ENCODE results near the gene WNT9B. TPM values are rescaled to one million over a fixed set of nuclear protein-coding genes. Genes with fewer than 3 reads are reported as not detected.

Gene WNT9B
- total RNA-seq, 2 experiments from 2014 or later = not detected

- H3K9me3 Mint-ChIP-seq = peaks cover 12% of the 10 kb centered on the region
- POLR2A ChIA-PET = no interaction called here
- no peak overlapping the region for H3K27ac Mint-ChIP-seq
- DNase-seq = no peak
- no peaks in the 10 kb centered on the region for H3K36me3 Mint-ChIP-seq (ENCODE audit: low read depth)
- H3K4me3 Mint-ChIP-seq = no peak overlapping the region
- CTCF ChIA-PET = no interaction called here
- peaks cover 45% of the 10 kb centered on the region for H3K27me3 Mint-ChIP-seq
- H3K4me1 Mint-ChIP-seq = peaks cover 8% of the 10 kb centered on the region
Measured at GRCh38 chr17:46847204-46848191, 3.9 kb upstream of the WNT9B start.

DNA sequence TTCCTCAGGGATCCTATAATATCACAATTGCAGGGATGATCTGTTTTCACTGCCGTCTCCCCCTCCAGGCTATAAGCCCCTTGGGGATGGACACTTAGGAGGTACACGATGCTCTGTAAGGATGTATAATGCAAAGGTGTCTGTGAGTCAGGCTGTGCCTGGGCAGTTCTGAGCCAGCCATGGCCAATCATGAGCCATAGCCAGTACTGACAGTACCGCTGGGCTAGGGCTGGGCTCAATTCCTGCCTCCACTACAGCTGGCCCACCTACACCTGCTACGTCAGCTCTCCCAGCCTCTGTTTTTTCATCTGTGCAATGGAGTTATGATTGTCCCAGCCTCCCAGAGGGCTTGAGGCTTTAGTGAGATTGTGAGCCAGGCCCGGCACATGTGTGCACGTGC is 2.8 kb upstream of the WNT9B start:
- no peak for DNase-seq
- no peaks in the 10 kb centered on the region for H3K36me3 Mint-ChIP-seq (ENCODE audit: low read depth)
- no peak overlapping the region for H3K4me3 Mint-ChIP-seq
- POLR2A ChIA-PET = no interaction called here
- H3K4me1 Mint-ChIP-seq = peaks cover 9% of the 10 kb centered on the region
- no peak overlapping the region for H3K27ac Mint-ChIP-seq
- CTCF ChIA-PET = interaction anchor here (0.7 to 0.9 kb wide), 2 partner anchors 10 to 143 kb away, joined by 3 read pairs; no protein-coding TSS in a partner anchor
- peaks cover 2% of the 10 kb centered on the region for H3K9me3 Mint-ChIP-seq
- peaks cover 47% of the 10 kb centered on the region for H3K27me3 Mint-ChIP-seq

DNA sequence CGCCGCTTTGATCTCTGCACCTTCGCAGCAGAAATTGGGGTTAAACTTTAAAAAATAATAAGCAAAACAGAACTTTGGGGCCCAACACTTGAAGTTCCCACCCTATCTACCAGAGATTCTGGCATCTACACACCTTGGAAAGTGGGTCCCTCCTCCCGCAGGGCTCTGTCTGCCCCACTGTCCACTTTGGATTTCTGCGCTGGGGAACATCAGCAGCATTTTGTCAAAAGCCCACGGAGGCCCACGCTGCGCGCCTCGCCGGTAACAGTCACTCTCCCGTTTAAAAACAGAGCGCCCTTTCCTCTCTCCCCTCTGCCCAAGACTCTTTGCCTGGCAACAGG is 725 bp upstream of the WNT9B start:
- H3K4me3 Mint-ChIP-seq = no peak overlapping the region
- no peaks in the 10 kb centered on the region for H3K9me3 Mint-ChIP-seq
- H3K27ac Mint-ChIP-seq = no peak overlapping the region
- peaks cover 9% of the 10 kb centered on the region for H3K4me1 Mint-ChIP-seq
- ChIA-PET POLR2A (no interaction called here), CTCF (no interaction called here)
- H3K27me3 Mint-ChIP-seq = peaks cover 53% of the 10 kb centered on the region
- no peaks in the 10 kb centered on the region for H3K36me3 Mint-ChIP-seq (ENCODE audit: low read depth)
- no peak for DNase-seq

- H3K9me3 Mint-ChIP-seq = no peaks in the 10 kb centered on the region
- no peak overlapping the region for H3K4me3 Mint-ChIP-seq
- CTCF ChIA-PET = interaction anchor here (1.0 kb wide), 1 partner anchor 10 kb away, joined by 3 read pairs; no protein-coding TSS in a partner anchor
- POLR2A ChIA-PET = no interaction called here
- peaks cover 9% of the 10 kb centered on the region for H3K4me1 Mint-ChIP-seq
- H3K36me3 Mint-ChIP-seq (ENCODE audit: low read depth) = no peaks in the 10 kb centered on the region
- no peak for DNase-seq
- no peak overlapping the region for H3K27ac Mint-ChIP-seq
- peaks cover 55% of the 10 kb centered on the region for H3K27me3 Mint-ChIP-seq
Measured at GRCh38 chr17:46853896-46854444, 2.6 kb downstream of the WNT9B start.

- H3K36me3 Mint-ChIP-seq (ENCODE audit: low read depth) = no peaks in the 10 kb centered on the region
- H3K9me3 Mint-ChIP-seq = no peaks in the 10 kb centered on the region
- H3K4me1 Mint-ChIP-seq = peaks cover 9% of the 10 kb centered on the region
- H3K27me3 Mint-ChIP-seq = peaks cover 52% of the 10 kb centered on the region
- H3K4me3 Mint-ChIP-seq = no peak overlapping the region
- H3K27ac Mint-ChIP-seq = no peak overlapping the region
- ChIA-PET CTCF (no interaction called here), POLR2A (no interaction called here)
- no peak for DNase-seq
Measured at GRCh38 chr17:46854515-46854914, 3.1 kb downstream of the WNT9B start.

DNA sequence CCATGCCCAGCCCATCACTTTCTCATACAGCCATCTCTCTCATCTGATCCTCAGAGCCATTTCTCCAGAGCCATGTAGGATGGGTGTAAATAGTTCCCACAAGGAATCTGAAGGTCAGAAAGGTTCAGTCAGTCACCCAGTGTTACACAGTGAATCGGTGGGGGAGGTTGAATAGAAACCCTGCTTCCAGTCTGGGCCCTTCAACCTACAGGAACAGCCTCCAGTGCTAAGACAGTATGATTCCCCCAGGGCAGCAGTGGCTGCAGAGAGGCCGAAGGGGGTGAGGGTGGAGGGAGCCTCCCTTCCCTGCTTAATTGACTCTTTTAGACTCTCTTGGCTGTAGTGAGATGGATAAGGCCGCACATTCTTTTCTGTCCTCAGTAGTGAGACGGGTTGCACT is 3.6 kb downstream of the WNT9B start:
- Mint-ChIP-seq H3K27me3 (peaks cover 50% of the 10 kb centered on the region), H3K4me3 (no peak overlapping the region), H3K27ac (no peak overlapping the region), H3K4me1 (peaks cover 9% of the 10 kb centered on the region), H3K9me3 (no peaks in the 10 kb centered on the region), H3K36me3 (ENCODE audit: low read depth) (no peaks in the 10 kb centered on the region)
- DNase-seq = no peak
- ChIA-PET POLR2A (no interaction called here), CTCF (no interaction called here)

- POLR2A ChIA-PET = no interaction called here
- DNase-seq = no peak
- H3K4me1 Mint-ChIP-seq = peaks cover under 1% of the 10 kb centered on the region
- H3K4me3 Mint-ChIP-seq = no peak overlapping the region
- H3K27me3 Mint-ChIP-seq = peaks cover 28% of the 10 kb centered on the region
- CTCF ChIA-PET = no interaction called here
- H3K36me3 Mint-ChIP-seq (ENCODE audit: low read depth) = no peaks in the 10 kb centered on the region
- H3K9me3 Mint-ChIP-seq = no peaks in the 10 kb centered on the region
- H3K27ac Mint-ChIP-seq = no peak overlapping the region
Measured at GRCh38 chr17:46857600-46857999, 6.2 kb downstream of the WNT9B start.

DNA sequence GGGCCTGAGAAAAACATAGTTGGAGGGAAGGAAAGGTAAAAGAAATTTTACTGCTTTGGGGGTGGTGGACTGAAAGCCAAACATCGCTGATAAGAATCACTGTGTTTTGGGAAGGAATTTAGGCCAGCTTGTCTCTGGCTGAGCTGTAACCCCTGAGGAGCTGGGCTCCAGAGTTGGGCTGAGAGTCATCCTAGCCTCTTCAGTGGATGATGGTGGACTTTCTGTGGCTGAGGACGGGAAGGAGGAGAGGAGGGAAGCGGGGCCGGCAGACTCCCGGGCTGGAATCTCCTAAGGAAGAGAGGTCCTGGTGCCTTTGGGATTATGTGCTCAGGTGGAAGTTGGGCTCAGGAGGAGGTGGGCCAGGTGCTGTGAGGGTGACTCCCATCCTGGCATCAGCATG is 8.6 kb downstream of the WNT9B start:
- no peak overlapping the region for H3K27ac Mint-ChIP-seq
- no peak for DNase-seq
- ChIA-PET POLR2A (no interaction called here), CTCF (interaction anchor here (0.8 kb wide), 1 partner anchor 11 kb away, joined by 4 read pairs; no protein-coding TSS in a partner anchor)
- no peak overlapping the region for H3K4me3 Mint-ChIP-seq
- H3K9me3 Mint-ChIP-seq = no peaks in the 10 kb centered on the region
- no peaks in the 10 kb centered on the region for H3K36me3 Mint-ChIP-seq (ENCODE audit: low read depth)
- H3K4me1 Mint-ChIP-seq = peaks cover 1% of the 10 kb centered on the region
- H3K27me3 Mint-ChIP-seq = peaks cover 23% of the 10 kb centered on the region

- Mint-ChIP-seq H3K4me3 (no peak overlapping the region), H3K27me3 (peaks cover 12% of the 10 kb centered on the region), H3K27ac (no peak overlapping the region), H3K4me1 (peaks cover 5% of the 10 kb centered on the region), H3K36me3 (ENCODE audit: low read depth) (no peaks in the 10 kb centered on the region), H3K9me3 (no peaks in the 10 kb centered on the region)
- DNase-seq = no peak
- CTCF ChIA-PET = no interaction called here
- POLR2A ChIA-PET = no interaction called here
Measured at GRCh38 chr17:46862949-46863348, 11.6 kb downstream of the WNT9B start.

DNA sequence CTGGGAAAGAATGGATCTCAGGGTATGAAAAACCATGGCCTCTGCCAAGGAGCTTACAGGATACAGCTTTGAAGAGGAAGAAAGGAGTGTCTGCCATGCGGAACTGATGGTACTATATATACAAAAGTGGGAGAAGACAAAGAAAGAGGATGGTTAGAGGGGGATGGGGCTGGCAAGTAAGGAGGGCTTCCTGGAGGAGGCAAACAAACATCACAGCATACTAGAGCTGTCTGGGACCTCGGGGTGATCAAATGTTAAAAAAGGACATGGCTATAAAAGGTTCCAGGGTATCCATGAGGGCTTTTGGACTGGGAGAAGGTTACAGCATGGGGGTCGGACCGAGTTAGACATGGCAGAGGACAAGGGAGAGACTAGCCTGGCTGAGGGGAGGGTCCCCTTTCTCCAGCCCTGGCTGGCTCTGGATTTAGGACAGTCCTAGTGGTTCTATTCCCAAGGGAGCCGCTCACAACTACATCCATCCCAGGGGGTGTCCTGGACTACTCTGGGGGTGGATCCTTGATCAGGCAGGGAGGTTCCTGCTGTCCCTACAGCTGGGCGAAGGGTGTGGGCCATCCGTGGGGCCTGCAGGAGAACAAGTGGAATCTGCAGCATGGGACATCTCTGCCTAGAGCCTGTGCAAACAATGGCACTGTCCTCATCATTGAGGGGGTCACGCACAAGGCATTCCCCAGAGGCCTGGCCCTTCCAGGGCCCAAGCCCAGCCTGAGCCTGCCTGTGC is 12.2 kb downstream of the WNT9B start:
- no peak for DNase-seq
- CTCF ChIA-PET = no interaction called here
- Mint-ChIP-seq H3K27me3 (peaks cover 12% of the 10 kb centered on the region), H3K27ac (no peak overlapping the region), H3K9me3 (no peaks in the 10 kb centered on the region), H3K4me3 (no peak overlapping the region), H3K36me3 (ENCODE audit: low read depth) (no peaks in the 10 kb centered on the region), H3K4me1 (peaks cover 5% of the 10 kb centered on the region)
- POLR2A ChIA-PET = no interaction called here

DNA sequence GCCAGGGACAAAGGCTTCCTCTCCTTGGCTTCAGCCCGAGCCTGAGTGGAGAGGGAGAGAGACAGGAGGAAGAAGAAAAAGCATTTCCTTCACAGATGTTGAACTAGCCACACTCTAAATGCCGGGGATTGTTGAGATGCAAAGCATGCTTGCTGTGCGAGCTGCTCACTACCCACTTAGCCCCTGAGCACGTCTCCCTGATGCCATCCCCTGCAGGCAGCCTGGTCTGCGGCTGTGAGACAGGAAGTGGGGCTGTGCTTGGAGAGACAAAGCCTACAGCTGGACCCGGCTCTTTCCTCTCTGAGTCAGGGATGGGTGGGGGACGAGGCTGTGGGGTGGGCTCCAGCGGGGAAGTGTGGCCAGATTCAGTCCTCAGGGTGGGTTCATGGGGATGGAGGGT is 13.7 kb downstream of the WNT9B start:
- CTCF ChIA-PET = no interaction called here
- H3K4me3 Mint-ChIP-seq = no peak overlapping the region
- POLR2A ChIA-PET = no interaction called here

GRCh38 chr17:46866325-46866724 is 14.9 kb downstream of the WNT9B start:
- no peak overlapping the region for H3K27ac Mint-ChIP-seq
- H3K4me1 Mint-ChIP-seq = peaks cover 5% of the 10 kb centered on the region
- H3K4me3 Mint-ChIP-seq = no peak overlapping the region
- DNase-seq = no peak
- peaks cover 12% of the 10 kb centered on the region for H3K27me3 Mint-ChIP-seq
- POLR2A ChIA-PET = no interaction called here
- CTCF ChIA-PET = no interaction called here
- H3K36me3 Mint-ChIP-seq (ENCODE audit: low read depth) = no peaks in the 10 kb centered on the region
- no peaks in the 10 kb centered on the region for H3K9me3 Mint-ChIP-seq

More for the DNA sequence above, 13.7 kb downstream of the WNT9B start:
- H3K27me3 Mint-ChIP-seq = peaks cover 12% of the 10 kb centered on the region
- H3K9me3 Mint-ChIP-seq = no peaks in the 10 kb centered on the region
- H3K4me1 Mint-ChIP-seq = peaks cover 5% of the 10 kb centered on the region
- DNase-seq = no peak
- H3K27ac Mint-ChIP-seq = no peak overlapping the region
- no peaks in the 10 kb centered on the region for H3K36me3 Mint-ChIP-seq (ENCODE audit: low read depth)

GRCh38 chr17:46866747-46867146 is 15.4 kb downstream of the WNT9B start:
- no peaks in the 10 kb centered on the region for H3K36me3 Mint-ChIP-seq (ENCODE audit: low read depth)
- no peaks in the 10 kb centered on the region for H3K9me3 Mint-ChIP-seq
- ChIA-PET POLR2A (no interaction called here), CTCF (interaction anchor here (0.6 kb wide), 1 partner anchor 194 kb away, joined by 3 read pairs; no protein-coding TSS in a partner anchor)
- no peak overlapping the region for H3K27ac Mint-ChIP-seq
- H3K27me3 Mint-ChIP-seq = peaks cover 12% of the 10 kb centered on the region
- peaks cover 5% of the 10 kb centered on the region for H3K4me1 Mint-ChIP-seq
- DNase-seq = no peak
- no peak overlapping the region for H3K4me3 Mint-ChIP-seq
